Superior temporal gyrus (tissue), 1 donor: Measurements from ENCODE around the gene PTBP1.

ENCODE experiments used
- DNase-seq: peaks from one replicate; pipeline ENCODE4 v3.0.0-alpha.2; 2016; ENCODE audit errors: extremely low spot score

PTBP1 gene

DNA sequence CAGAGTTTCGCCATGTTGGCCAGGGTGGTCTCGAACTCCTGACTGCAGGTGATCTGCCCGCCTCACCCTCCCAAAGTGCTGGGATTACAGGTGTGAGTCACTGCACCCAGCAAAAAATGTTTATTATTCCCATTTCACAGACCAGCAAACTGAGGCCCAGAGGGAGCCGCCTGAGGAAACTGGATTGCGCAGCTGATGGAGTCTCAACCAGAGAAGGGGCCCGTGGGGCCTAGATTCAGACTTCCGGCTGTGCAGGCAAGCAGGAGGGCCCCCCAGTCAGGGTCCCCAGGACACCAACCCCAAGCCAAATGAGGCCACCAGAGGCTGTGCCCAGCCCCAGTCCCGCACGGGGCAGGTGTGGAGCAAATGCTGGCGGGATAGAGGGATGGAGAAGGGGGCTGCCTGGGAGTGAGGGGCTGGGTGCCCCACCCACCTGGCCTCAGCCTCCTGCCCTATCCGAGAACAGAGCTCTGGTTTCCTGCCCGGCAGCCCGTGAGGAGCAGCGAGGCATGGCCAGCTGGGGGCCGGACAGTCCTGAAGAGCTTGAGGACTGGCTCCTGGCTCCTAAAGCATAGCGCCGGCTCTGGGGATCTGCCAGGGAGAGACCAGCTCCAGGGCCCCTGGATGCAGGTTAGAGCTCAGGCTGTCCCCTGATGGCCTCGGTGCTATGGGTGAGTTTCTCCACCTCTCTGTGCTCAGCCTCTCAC lies 24.4 kb upstream of the PTBP1 start:
- DNase-seq = no peak

DNA sequence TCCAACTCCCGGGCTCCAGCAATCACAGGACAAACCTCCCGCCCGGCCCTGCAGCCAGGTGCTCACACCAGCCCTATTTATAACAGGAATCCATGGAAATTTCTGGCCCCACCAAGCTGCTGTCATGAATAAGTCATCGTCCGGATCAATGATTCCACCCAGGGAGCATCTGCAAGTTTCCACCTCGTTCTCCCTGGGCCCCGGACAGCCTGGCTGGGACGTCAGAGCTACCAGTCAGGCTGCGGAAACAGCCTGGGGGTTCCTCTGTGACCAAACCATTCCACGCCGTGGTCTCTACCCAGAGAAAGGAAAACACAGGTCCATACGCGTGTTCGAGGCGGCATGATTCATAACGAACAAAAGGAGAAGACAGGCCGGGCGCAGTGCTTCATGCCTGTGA lies 20.7 kb upstream of the PTBP1 start:
- DNase-seq = no peak

DNA sequence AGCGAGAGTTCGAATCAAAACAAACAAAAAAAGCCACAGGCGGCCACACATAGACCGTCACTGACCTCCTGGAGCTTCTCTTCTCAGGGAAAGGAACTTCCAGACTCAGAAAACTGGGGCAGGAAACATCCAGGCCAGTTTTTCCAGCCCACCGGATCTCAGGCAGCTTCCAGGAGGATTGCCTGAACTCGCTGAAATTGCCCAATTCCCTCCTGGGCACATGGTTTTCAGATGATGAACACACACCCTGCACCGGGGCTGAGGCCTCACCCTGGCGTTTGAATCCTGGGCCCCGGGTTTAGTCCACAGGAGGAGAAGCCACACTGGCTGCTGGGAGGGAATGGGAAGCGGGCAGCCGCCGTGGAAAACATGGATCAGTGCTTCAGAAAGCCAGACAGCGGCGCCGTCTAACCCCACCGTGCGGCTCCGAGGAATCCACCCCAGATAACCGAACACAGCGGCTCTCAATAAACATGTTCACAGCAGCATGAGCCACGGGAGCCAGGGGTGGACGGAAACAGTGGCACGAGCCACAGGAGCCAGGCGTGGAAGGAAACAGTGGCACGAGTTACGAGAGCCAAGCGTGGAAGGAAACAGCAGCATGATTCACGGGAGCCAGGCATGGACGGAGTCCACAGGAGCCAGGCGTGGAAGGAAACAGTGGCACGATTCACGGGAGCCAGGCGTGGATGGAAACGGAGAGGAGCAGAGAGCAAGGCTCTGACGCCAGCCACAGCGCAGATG lies 18.2 kb upstream of the PTBP1 start:
- no peak for DNase-seq

DNA sequence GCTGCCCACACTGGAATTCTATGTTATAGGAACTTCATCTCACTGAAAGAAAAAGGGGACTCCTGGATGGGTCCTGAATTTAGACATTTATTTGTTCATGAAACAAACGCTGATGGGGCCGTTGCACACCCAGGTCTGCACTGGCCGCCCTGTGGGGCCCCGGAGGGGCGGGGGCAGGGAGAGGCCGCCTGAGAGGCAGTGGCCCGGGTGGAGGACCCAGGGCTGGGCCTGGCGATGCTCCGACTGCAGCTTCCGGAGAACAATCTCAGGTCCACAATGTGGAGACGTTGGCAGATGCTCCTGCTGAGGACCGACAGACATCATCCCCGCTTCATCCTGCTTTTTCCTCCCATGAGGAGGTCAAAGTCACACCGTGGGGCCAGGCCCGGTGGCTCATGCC lies 16.3 kb upstream of the PTBP1 start:
- no peak for DNase-seq

DNA sequence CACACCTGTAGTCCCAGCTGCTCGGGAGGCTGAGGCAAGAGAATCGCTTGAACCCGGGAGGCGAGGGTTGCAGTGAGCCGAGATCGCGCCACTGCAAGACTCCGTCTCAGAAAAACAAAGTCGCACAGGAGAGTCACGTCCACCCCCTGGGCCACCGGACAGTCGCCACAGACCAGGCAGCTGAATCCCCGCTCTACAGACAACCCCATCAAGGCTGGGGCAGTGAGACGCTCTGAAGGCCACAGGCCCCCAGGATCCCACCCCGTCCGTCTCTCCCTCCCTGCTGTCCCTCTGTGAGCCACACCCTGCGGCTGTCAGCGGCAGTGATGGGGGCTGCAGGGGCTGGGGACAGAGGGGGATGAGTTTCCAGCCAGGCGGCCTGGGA lies 15.5 kb upstream of the PTBP1 start:
- no peak for DNase-seq

DNA sequence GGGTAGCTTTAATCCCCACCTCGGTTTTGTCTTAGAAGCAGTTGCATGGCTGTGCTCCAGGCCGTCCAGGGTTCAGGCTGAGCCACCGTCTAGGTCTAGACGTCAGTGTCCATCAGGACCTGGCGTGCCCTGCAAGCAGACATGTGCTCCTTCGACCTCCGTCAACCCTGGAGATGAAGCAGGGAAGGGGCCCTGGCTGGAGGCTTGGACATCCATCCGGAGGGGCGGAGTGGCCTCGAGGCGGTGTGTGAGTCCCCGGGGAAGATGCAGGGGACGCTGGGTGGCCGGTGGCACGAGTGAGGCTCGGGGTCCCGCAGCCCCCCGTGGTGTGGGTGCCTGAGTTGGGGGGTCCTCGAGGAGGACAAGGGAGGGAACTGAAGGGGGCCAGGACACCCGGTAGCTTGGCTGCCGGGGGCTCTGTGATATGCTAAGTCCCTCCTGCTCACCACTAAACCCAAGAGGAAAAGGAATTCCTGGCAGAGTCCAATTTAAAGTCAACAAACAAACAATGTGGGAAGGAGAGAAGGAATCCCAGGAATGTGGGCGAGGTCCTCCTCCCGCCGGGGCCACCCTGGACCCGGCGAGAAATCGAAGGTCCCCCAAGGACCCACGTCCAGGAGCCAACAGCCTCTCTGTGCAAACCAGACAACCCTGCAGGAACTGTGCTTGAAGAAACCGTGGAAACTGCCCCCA lies 14.9 kb upstream of the PTBP1 start:
- no peak for DNase-seq

DNA sequence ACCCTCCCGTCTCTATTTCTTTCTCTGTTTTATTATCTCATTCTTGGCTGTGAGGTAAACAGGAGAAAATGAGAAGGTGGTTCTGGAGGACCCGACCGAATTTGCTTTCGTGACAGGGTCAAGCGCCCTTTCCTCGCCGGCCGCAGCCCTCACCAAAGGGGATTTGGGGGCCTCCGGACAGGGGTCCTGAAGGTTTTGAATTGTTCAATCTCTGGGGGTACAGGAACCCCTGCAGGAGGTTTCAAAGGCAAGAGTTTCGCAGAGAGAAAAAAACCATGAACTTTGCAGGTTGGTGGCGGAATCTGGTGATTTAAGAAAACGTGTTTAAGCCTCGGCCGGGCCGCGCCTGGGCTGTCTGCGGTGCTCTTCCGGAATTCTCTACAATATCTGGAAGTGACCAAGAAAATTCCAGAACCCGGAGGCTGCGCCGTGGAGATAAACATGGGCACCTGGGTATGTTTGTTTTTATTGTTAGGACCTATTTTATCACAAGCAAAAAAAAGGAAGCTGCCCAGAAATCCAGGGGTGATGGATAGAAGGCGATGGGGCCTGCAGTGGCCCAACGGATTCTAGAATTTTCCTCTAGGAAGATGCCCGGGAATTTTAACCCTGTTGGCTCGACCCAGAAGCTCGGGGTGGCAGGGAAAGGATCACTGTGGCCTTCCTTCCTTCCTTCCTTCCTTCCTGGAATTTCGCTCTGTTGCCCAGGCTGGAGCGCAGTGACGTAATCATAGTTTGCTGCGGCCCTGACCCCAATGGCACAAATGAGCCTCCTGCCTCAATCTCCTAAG lies 14.2 kb upstream of the PTBP1 start:
- DNase-seq = no peak

DNA sequence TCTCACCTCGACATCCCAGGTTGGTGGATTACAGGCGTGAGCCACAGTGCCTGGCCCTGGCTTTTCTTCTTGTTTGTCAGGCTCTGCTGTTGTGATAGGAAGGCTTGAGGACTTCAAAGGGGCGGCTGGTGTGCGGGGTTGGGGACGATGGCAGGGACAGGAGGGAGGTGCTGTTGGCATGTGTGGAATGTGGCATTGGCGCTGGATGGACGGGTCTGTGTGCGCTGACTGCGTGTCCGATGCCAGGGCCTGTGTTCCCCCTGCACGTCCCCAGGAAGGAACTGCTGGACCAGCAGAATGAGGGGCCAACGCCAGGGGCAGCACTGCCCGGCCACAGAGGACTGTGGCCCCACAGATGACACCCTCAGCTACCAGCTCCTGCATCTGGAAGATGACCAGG lies 12.7 kb upstream of the PTBP1 start:
- DNase-seq = no peak

DNA sequence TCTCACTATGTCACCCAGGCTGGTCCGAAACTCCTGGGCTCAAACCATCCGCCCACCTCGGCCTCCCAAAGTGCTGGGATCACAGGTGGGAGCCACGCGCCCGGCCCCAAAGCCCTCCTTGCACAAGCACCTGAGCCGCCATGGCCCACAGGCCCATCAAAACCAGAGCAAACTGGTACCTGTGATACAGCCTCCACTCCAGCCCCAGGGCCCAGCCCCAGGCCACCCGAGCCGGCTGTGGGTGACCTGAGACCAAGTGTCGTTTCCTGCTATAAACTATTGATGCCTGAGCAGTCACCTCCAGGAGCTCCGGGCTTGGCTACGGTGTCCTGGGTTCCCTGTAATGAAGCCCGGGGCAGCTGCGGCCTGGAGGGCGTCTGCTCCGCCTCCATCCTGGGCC lies 9.7 kb upstream of the PTBP1 start:
- no peak for DNase-seq

DNA sequence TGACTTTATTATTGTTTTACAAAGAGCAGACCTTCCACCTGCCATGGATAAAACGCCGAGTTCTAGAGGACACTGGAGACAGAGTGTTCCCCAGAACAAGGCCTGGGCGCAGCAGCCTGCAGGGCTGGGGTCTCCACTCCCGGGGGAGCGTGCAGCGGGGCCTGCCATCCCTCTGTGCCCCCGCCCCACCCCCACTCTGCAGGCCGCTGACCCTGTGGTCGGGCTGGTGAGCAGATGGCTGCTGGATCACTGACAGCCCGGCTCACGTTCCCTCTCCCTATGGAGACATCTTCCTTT lies 8.6 kb upstream of the PTBP1 start:
- no peak for DNase-seq

DNA sequence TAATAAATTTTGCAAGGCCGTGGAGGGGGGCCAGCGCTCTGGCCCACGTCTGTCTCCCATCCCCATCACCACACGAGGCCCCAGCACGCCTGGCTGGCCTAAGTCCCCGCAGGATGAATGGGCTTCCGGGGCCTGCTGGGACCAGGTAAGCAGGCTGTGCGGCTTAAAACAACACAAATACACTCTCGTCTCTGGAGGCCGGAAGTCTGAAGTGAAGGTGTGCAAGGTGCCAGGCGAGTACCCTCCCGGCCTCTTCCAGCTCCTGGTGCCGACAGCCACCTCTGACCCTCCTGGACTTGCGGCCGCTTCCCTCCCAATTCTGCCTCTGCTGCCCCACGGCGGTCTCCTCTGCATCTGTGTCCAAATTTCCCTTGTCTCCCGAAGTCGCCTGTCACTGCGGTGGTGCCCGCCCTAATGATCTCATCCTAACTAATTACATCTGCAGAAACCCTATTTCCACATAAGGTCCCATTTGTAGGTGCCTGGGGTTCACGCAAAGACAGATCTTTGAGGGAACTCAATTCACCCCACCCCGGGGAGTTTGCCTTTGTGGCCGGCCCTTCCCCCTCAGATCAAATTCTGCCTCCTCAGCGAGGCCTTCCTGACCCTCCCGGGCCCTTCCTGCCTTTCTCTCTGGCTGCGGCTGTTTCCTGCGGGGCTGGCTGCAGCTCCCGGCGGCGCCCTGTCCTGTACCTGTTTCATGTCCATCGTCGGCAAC lies 8.1 kb upstream of the PTBP1 start:
- no peak for DNase-seq

DNA sequence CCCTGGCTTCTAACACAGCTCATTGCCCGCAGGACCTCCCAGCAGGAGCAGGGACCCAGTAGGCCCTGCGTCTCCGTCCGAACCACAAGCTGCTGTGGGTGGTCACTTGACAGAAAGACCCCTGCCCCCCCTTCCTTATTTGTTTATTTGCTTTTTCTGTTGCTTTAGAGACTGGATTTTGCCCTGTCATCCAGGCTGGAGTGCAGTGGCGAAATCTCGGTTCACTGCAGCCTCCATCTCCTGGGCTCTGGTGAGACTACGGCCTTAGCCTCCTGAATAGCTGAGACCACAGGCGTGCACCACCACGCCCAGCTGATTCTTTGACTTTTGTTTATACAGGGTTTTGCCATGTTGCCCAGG lies 7.6 kb upstream of the PTBP1 start:
- no peak for DNase-seq

DNA sequence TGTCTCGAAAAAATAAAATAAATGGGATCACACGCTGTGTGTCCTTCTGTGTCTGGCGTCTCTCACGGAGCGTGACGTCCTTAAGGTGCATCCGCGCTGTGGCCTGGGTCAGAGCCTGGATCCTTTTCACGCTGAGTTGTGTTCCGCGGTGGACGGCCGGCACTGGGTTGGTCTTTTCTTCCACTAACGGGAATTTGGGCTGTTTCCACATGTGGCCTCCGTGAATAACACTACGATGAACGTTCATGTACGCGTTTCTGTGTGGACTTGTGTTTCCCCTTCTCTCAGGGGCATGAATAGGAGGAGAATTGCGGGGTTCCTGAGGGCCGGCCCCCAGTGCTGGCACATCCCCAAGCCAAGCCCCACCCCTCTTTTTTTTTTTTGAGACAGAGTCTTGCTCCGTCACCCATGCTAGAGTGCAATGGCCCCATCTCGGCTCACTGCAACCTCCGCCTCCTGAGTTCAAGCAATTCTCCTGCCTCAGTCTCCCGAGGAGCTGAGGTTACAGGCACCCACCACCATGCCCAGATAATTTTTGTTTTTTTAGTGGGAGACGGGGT lies 6.2 kb upstream of the PTBP1 start:
- DNase-seq = no peak

DNA sequence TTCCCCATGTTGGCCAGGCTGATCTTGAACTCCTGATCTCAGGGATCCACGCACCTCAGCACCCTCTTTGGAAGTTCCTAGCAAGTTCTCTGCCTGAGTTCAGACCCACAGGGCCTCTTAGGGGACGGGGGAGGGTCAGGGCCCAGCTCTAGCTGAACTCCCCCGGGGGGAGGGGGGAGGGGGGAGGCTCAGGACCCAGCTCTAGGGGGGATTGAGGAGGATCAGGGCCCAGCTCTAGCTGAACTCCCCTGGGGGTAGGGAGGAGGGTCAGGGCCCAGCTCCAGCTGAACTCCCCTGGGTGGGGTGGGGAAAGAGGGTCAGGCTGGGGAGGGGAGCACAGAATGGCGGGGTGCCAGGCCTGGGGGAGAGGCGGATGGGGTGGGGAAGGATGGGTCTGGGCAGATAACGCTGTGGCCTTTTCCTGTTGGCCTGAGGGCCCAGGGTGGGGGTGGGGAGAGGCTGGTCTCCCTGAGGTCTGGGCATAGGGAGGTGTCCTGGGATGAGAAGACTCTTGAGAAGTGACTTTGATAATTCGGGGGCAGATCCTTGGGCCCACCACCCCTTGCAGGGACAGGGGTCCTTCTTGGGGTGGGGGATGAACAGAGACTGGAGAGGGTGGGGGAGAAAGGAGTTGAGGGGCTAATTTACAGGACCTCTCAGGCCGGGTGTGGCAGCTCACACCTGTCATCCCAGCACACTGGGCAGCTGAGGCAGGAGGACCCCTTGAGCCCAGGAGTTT lies 5.5 kb upstream of the PTBP1 start:
- no peak for DNase-seq

DNA sequence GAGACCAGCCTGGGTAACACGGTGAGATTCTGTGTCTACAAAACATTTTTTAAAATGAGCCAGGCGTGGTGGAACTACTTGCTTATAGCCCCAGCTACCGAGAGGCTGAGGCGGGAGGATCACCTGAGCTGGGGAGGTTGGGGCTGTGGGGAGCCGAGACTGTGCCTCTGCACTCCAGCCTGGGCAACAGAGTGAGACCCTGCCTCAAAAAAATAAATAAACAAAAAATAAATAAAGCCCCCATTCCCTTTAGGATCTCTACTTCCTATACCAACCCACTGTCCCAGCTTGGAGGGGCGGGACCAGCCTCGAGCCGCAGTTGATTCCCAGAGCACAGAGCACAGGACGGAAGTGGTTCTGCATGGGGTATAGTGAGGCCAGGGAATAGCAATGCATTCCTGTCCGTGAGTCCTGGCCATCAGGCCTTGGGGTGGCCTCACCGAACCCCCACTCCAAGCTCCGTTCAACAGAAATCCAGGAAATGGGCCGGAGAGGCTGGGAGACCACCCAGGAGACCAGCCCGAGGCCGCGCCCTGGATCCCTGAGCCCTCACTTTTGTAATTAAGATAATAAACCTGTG lies 4.9 kb upstream of the PTBP1 start:
- DNase-seq = no peak

DNA sequence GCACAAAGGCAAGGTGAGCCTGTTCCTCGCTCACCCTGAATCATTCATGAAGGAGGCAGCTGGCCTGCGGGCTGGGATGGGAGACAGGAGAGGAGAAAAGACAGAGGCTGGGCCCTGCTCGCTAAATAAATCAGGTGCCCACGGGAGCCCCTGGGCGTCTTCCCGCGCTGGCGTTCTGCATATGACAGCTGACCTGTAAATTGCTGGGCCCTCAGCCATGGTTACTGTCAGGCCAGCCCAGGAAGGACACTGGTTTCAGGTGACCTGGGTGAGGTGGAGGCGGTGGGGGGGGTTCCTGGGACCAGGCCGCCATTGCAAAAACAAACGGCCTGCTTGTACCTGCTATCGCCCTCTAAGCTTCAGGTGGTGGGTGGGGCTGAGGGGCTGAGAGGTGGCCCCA lies 3.4 kb upstream of the PTBP1 start:
- no peak for DNase-seq

DNA sequence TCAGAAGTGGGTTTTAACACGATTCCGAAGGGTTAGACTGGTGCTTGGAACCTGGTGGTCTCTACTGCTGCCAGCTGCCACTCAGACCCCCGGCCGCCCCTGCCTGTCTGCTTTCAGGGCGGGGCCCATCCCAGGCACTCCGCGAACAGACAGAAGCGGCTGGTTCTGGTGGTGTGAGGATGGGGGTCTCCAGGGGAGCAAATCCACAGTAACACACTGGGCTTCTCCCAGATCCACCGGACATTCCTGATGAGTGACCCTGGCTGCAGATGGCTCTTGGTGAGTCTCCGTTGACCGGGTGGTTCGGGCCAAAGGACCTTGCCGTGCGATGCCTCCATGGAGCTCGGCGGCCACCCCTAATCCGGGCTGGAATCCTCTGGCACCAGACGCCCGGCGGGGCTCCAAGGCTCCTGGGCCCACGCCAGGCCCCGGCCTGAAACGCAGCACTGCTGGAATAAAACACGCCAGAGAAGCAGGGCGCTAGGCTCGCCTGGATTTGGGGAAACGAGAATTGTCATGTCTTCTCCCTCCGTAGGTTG lies 2.1 kb upstream of the PTBP1 start:
- DNase-seq = no peak

DNA sequence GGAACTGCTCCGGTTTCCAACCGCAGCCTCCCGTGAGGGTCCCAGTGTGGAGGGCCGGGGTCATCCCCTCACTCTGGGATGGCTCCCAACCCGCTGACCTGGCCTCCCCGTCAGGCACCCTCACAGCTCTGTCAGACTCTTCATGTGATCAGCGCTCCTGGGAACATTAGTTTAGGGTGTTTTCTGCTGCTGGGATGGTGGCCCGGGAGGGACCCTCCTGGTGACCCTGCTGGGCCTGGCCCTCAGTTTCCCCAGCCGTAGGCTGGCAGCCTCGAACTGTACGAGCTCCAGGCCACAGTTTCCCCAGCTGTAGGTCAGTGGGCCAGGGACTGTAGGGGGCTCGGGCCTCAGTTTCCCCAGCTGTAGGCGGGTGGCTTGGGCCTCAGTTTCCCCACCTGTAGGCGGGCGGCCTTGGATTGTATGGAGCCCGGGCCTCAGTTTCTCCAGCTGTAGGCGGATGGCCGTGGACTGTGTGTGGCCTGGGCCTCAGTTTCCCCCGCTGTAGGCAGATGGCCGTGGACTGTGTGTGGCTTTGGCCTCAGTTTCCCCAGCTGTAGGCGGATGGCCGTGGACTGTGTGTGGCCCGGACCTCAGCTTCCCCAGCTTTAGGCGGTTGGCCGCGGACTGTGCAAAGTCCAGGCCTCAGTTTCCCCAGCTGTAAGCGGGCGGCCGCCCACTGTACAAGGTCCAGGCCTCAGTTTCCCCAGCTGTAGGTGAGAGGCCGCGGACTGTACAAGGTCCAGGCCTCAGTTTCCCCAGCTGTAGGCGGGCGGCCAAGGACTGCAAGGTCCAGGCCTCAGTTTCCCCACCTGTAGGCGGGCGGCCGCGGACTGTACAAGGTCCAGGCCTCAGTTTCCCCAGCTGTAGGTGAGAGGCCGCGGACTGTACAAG lies 1.3 kb upstream of the PTBP1 start:
- no peak for DNase-seq
